Colonic mucosa (tissue), 4 donors: ENCODE data around the gene HJV. TPM values are rescaled to one million over a fixed set of nuclear protein-coding genes. Genes with fewer than 3 reads are reported as not detected.

Experiments used
- DNase-seq: peaks from one replicate; pipeline ENCODE4 v3.0.0-alpha.2; 2020
- H3K27ac ChIP-seq: fragments of 200-600 bp; one replicate; pipeline ENCODE4 v1.8.0; 2021
- H3K27me3 ChIP-seq: fragments of 200-600 bp; one replicate; pipeline ENCODE4 v1.8.0; 2021
- H3K36me3 ChIP-seq: fragments of 200-600 bp; one replicate; pipeline ENCODE4 v1.8.0; 2021
- H3K4me1 ChIP-seq: fragments of 200-600 bp; one replicate; pipeline ENCODE4 v1.8.0; 2021; ENCODE audit warnings: mild to moderate bottlenecking
- H3K4me3 ChIP-seq: fragments of 200-600 bp; one replicate; pipeline ENCODE4 v1.8.0; 2021
- H3K9ac ChIP-seq, 2 donors: one replicate each; pipeline ENCODE4 v1.7.0; 2013; ENCODE audit warnings: control low read depth in 2 of 2, low read depth in 2 of 2, low read length in 2 of 2
- H3K9me3 ChIP-seq: fragments of 200-600 bp; one replicate; pipeline ENCODE4 v1.8.0; 2021
- intact Hi-C: fragments of 100-400 bp; cut with DNase I; formaldehyde crosslinking; loops from one replicate; pipeline ENCODE4 v1.14.1; 2022
- total RNA-seq, 2 donors: library from RNA; stranded (reverse); fragmentation: NEBNext Ultra II Directional in 1 of 2; extraction: Animal tissue kit (Norgen Biotek cat#: 25700) in 1 of 2; gene quantifications; one replicate each; pipeline ENCODE4 v1.2.1, GENCODE V29; 2021
- TF ChIP-seq, protein P1 (sequence below): fragments of 200-600 bp; IDR thresholded peaks from one replicate; pipeline ENCODE4 v1.8.0; 2022; ENCODE audit warnings: antibody characterized with exemption, mild to moderate bottlenecking
- donor health status: healthy.
- donor health status: DM: no; HTN: no; CAD: no.
- donor health status: DM: no; HTN: no; CAD: no.

HJV gene
- total RNA-seq, 2 donors from 2014 or later = not detected

- no peaks in the 10 kb centered on the region for H3K36me3 ChIP-seq
- no peaks in the 10 kb centered on the region for H3K9me3 ChIP-seq
- intact Hi-C loops = no loop called here
- peak overlapping the region; percentile 79 for H3K27ac ChIP-seq
- peaks cover 13% of the 10 kb centered on the region for H3K4me1 ChIP-seq
- TF ChIP-seq, protein P1, sequence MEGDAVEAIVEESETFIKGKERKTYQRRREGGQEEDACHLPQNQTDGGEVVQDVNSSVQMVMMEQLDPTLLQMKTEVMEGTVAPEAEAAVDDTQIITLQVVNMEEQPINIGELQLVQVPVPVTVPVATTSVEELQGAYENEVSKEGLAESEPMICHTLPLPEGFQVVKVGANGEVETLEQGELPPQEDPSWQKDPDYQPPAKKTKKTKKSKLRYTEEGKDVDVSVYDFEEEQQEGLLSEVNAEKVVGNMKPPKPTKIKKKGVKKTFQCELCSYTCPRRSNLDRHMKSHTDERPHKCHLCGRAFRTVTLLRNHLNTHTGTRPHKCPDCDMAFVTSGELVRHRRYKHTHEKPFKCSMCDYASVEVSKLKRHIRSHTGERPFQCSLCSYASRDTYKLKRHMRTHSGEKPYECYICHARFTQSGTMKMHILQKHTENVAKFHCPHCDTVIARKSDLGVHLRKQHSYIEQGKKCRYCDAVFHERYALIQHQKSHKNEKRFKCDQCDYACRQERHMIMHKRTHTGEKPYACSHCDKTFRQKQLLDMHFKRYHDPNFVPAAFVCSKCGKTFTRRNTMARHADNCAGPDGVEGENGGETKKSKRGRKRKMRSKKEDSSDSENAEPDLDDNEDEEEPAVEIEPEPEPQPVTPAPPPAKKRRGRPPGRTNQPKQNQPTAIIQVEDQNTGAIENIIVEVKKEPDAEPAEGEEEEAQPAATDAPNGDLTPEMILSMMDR = no peak
- DNase-seq = no peak
- H3K27me3 ChIP-seq = no peaks in the 10 kb centered on the region
- H3K9ac ChIP-seq = peak overlapping the region; percentile 26 to 84
- H3K4me3 ChIP-seq = no peak overlapping the region
Observed at GRCh38 chr1:145985502-145986439, 35.8 kb downstream of the HJV start.

GRCh38 chr1:145985129-145985501, 36.4 kb downstream of the HJV start:
- Histone ChIP-seq H3K9me3 (no peaks in the 10 kb centered on the region), H3K4me1 (peaks cover 18% of the 10 kb centered on the region), H3K27me3 (no peaks in the 10 kb centered on the region), H3K36me3 (no peaks in the 10 kb centered on the region), H3K27ac (peak overlapping the region; percentile 79), H3K4me3 (no peak overlapping the region), H3K9ac (peak overlapping the region; percentile 26 to 84)
- intact Hi-C loops = no loop called here
- DNase-seq = no peak
- TF ChIP-seq, protein P1 = no peak

- Histone ChIP-seq H3K27ac (peak overlapping the region; percentile 79), H3K9me3 (no peaks in the 10 kb centered on the region), H3K36me3 (no peaks in the 10 kb centered on the region), H3K27me3 (no peaks in the 10 kb centered on the region), H3K9ac (peak overlapping the region in 1 of 2 donors; percentile 84), H3K4me3 (no peak overlapping the region), H3K4me1 (peaks cover 18% of the 10 kb centered on the region)
- DNase-seq = no peak
- intact Hi-C loops = no loop called here
- TF ChIP-seq, protein P1 = no peak
Observed at GRCh38 chr1:145983960-145984830, 37.3 kb downstream of the HJV start.

GRCh38 chr1:145983206-145983675, 38.3 kb downstream of the HJV start:
- no peaks in the 10 kb centered on the region for H3K9me3 ChIP-seq
- intact Hi-C loops = no loop called here
- peaks cover 24% of the 10 kb centered on the region for H3K4me1 ChIP-seq
- no peak overlapping the region for H3K4me3 ChIP-seq
- peak; percentile 69 for DNase-seq
- H3K27me3 ChIP-seq = no peaks in the 10 kb centered on the region
- TF ChIP-seq, protein P1 = no peak
- H3K36me3 ChIP-seq = no peaks in the 10 kb centered on the region
- peak overlapping the region in 1 of 2 donors; percentile 60 for H3K9ac ChIP-seq
- peak overlapping the region; percentile 79 for H3K27ac ChIP-seq

GRCh38 chr1:145982010-145982723, 39.4 kb downstream of the HJV start:
- peak overlapping the region in 1 of 2 donors; percentile 19 for H3K9ac ChIP-seq

More at GRCh38 chr1:145982010-145982723, 39.4 kb downstream of the HJV start:
- H3K4me3 ChIP-seq = no peak overlapping the region
- H3K27me3 ChIP-seq = no peaks in the 10 kb centered on the region
- H3K9me3 ChIP-seq = no peaks in the 10 kb centered on the region
- H3K27ac ChIP-seq = no peak overlapping the region
- H3K4me1 ChIP-seq = peaks cover 33% of the 10 kb centered on the region
- H3K36me3 ChIP-seq = no peaks in the 10 kb centered on the region
- TF ChIP-seq, protein P1 = no peak
- no peak for DNase-seq
- intact Hi-C loops = no loop called here
